ENCODE measurements around the gene ZNF428.
"Not testable (repeated sequence)": the region's sequence is repeated elsewhere in the genome, so short reads cannot be mapped to it uniquely, and the experiment has no call there.

The ZNF428 gene

GRCh38 chr19:43639519-43640423 is 20.3 kb upstream of the ZNF428 start, which contains the start of gene CADM4:
TSS of gene CADM4 (minus strand) at chr19:43639850. CDS start at chr19:43639790, 60 bp downstream.
- peak; percentile 36 for DNase-seq (ENCODE audit: low read depth)

GRCh38 chr19:43638995-43639518 is 19.6 kb upstream of the ZNF428 start:
- no peak for DNase-seq (ENCODE audit: low read depth)

- no peak for DNase-seq (ENCODE audit: low read depth)
These were observed 19.0 kb upstream of the ZNF428 start for GRCh38 chr19:43638214-43638994.

GRCh38 chr19:43636121-43636683 is 16.8 kb upstream of the ZNF428 start:
- no peak for DNase-seq (ENCODE audit: low read depth)

- not testable (repeated sequence) for DNase-seq (ENCODE audit: low read depth)
These were observed 16.1 kb upstream of the ZNF428 start for GRCh38 chr19:43635561-43635940.

- no peak for DNase-seq (ENCODE audit: low read depth)
These were observed 15.6 kb upstream of the ZNF428 start for GRCh38 chr19:43634872-43635560.

GRCh38 chr19:43634506-43634871 is 15.1 kb upstream of the ZNF428 start:
- no peak for DNase-seq (ENCODE audit: low read depth)

GRCh38 chr19:43634068-43634467 is 14.6 kb upstream of the ZNF428 start:
- DNase-seq (ENCODE audit: low read depth), result no peak

- no peak for DNase-seq (ENCODE audit: low read depth)
These were observed 14.1 kb upstream of the ZNF428 start for GRCh38 chr19:43633520-43633919.

- no peak for DNase-seq (ENCODE audit: low read depth)
These were observed 12.1 kb upstream of the ZNF428 start for GRCh38 chr19:43631491-43631890.

GRCh38 chr19:43628646-43629326 is 9.4 kb upstream of the ZNF428 start:
- no peak for DNase-seq (ENCODE audit: low read depth)

GRCh38 chr19:43626838-43627237 is 7.4 kb upstream of the ZNF428 start:
- no peak for DNase-seq (ENCODE audit: low read depth)

- no peak for DNase-seq (ENCODE audit: low read depth)
These were observed 6.6 kb upstream of the ZNF428 start for GRCh38 chr19:43625918-43626579.

GRCh38 chr19:43624933-43625332 is 5.5 kb upstream of the ZNF428 start:
- peak; percentile 84 for DNase-seq (ENCODE audit: low read depth)

- no peak for DNase-seq (ENCODE audit: low read depth)
These were observed 4.7 kb upstream of the ZNF428 start for GRCh38 chr19:43623889-43624670.

- DNase-seq (ENCODE audit: low read depth), result no peak
These were observed 3.5 kb upstream of the ZNF428 start for GRCh38 chr19:43622956-43623355.

GRCh38 chr19:43622070-43622469 is 2.6 kb upstream of the ZNF428 start:
- DNase-seq (ENCODE audit: low read depth), result no peak

- DNase-seq (ENCODE audit: low read depth), result peak; percentile 74
These were observed 902 bp upstream of the ZNF428 start for GRCh38 chr19:43620061-43621001.

- no peak for DNase-seq (ENCODE audit: low read depth)
These were observed 538 bp downstream of the ZNF428 start for GRCh38 chr19:43618921-43619261.
